GM21423 (cell line): ENCODE results near the gene SEMA6A.

ENCODE experiments used
- ATAC-seq: cut with Tn5 transposase; IDR thresholded peaks from one replicate; pipeline ENCODE4 v1.9.1; 2021; ENCODE audit warnings: mild to moderate bottlenecking, moderate library complexity; ENCODE audit not compliant: unreplicated experiment

The SEMA6A gene

DNA sequence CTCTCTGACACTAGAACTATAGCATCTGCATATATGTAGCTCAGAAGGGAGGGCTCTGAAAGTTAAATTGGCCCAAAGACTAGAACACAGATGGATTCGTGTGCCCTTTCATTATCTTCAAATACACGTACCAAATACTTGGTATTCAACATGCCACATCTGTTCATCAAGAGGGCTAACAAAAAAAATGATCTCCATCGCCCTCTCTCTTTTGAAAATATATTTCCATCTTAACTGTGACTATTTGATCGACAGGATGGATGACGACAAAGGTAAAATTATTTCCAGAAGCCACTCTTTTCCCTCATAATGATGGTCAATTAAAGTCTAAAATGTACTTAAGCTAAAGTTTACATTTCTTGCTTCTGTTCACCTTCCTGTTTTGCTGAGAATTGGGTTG, 77.0 kb downstream of the SEMA6A start:
- no peak for ATAC-seq

- ATAC-seq, result no peak
Observed at GRCh38 chr5:116495786-116496357, 78.8 kb downstream of the SEMA6A start.

GRCh38 chr5:116494784-116495450, 79.7 kb downstream of the SEMA6A start:
- no peak for ATAC-seq

DNA sequence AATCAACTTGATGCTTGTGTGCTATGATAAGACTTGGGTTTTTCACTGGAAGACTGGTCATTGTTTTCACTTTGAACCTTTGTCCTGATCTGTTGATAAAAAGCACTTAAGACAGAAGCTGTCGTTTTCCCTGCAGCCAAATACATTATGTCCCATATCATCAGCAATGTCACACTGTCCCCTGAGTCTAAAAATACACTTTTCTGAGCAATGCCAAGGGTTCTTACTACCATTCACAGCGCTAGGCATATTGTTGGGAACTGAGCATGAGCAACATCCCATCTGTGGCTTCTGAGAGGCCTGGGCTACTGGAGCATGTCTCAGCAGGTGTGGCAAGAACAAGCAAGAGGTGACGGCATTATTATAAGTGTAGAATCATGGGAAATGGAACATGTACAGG, 81.8 kb downstream of the SEMA6A start:
- peak; percentile 37 for ATAC-seq

DNA sequence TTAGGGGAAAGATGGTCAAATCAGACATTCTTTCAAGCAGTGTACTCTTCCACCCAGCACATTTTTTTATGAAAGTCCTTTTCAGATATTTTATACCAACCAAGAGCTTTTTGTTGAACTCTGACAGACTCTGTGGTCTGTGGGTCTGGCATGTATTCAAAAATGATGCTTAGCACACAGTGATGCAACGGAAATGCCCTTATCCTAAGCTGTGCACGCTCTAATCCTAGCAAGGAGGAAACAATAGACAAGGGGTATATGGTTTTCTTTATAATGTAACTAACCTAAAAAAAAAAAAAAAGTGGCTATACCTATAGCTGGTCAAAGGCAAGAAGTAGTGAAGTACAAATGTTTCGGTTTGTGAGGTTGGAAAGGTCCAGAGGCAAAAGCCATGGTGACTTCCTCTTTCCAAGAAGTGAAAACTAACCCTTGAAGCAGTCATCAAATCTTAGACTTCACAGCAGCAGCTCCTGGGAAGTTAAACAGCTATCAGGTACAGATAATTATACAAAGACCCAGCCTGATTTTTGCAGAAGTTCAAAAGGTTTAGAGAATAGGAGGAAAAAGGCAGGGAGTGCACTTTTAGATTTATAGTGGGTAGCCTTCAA, 82.5 kb downstream of the SEMA6A start:
- peak; percentile 71 for ATAC-seq

DNA sequence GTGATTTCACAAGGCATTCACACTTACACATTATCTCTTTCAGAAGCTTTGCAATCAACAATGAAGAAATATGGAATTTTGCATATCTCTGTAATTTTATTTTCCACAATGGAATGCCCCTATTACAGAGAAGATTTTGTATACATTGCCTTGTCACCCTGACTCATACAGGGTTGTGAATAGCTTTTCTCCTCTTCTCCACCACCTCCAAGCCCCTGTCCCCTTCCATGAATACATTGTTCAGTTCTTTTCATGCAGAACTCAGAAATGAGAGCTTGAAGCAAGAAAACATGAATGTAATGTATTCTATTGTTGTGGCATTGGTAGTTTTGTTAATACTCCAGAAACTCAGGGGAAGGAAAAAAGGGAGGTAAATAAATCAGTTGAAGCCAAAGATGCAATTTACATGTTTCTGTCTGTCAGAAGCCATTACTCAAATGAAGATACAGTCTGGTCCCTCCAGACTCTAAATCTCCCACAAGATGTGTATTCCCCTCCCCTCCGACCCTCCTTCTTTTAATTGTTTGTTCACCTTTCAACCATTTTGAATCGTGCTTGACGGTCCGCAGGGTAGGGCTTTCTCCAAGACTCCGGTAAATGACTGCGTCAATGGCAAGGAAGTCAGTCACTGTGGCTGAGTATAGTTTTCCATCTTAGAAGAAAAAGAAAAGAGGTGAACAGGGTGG, 86.1 kb downstream of the SEMA6A start:
- ATAC-seq, result no peak

DNA sequence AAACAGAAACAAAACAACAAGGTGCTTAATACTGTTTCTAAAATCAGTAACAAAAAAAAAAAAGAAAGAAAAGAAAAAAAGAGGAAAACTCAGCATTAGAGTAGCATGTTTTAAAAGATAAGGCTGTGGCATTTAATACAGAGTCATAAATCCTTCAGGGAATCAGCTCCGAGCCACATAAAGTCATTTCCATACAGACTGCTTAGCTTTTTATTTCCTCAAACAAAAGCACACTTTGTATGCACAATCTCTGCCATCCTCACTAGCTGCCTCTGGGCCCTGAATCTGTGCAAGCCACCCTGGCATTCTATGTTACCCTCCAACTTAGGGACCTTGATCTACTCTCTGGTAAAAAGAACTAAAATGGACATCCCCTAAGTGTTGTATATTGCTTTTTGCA, 87.6 kb downstream of the SEMA6A start:
- no peak for ATAC-seq

DNA sequence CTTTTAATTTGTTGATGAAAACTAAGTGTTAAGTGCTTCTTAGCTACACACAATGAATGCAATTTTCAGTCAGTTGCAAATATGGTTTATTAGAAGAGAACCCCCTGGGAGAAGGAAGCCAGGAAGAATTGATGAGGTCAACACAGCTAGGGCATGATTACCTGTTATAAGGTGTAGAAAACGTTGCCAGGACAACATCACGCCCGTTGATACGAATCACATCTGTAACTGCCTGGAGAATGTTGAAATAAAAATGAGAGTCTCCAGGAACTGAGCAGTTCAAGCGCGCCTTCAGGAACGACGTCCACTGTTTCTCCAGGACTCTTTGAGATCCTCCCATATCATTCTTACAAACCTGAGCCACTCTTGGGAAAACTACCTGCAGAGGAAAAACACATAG, 88.0 kb downstream of the SEMA6A start:
- ATAC-seq, result no peak

DNA sequence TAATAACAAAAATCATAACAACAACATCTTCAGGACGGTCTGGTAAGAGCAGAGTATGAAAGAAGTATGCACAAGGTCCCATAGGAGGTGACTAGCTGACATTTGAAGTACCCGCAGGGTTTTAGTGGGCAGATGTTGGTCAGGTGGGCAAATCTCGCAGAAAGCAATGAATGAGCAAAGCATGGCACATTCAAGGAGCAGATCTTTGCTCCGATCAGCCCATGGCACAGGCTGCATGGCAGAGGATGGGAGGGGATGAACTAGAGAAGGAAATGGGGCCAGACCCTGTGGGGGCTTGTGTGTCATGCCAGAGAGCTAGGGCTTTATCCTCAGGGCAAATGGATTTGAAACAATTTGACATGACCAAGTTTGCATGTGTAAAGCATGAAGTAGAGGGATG, 90.0 kb downstream of the SEMA6A start:
- no peak for ATAC-seq

- no peak for ATAC-seq
Observed at GRCh38 chr5:116482394-116482793, 92.2 kb downstream of the SEMA6A start.

DNA sequence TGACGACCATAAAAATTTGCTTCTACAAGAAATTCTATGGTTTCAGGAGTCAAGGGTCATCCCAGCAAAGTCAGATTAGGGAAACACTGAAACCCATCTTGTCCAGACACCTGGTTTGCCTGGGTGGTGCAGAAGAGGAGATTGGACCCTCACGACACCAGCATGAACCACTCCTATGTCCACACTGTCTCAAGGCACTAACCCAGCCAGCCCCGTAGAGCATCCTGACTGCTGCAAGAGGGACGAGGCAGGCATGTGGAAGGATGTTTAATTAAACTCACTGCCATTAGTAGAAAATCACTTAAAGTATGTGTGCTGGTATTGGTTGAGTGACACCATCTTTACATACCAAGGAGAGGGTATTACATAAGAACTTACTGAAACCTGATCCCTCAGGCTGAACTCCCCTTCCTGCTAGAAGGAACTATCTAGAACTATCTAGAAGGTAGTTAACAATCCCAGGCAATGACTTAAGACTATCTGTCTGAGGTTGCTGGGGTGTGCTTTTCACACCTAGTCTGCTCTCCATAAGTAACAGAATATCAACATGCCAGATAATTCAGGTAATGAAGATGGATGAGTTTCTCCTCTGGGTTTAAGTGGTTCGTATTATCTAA, 93.6 kb downstream of the SEMA6A start:
- ATAC-seq, result no peak

DNA sequence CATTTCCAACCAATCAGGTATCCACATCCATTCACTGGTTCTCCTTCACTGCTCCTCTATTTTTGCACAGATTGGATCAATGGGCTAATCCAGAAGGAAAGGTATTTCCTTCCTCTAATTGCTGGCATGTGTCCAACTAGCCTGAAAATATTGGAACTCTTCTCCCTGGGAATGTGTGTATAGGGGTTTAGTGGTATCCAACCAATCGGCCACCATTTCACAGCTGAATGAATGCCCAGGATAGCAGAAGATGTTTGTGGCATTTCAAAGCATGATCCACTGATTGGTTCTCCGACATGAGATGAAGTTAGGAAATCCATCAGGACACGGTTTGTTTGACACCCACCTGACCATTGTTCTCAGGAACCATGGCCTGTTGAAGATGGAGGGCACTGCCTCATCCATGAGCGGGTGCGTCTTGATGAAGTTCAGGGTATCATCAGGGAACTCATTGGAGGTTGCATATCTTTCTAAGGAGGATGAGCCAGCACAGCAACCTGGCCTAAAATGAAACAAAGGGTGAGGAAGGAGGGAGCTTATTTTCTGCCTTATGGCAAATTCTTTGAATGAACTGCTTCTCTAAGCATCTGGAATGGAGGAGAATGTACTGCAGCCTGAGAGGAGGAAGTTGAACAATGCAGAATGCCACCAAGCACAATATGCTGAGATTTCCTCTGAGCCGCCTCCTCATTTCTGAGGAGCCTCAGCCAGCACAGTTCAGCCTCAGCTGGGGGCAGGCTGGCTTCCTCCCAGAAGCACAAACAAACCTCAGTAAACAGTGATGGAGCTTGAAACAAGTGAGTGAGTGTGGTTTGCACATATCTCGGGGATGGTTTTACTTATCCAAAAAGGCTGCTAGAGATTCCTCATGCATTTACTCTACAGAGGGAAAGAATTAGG, 94.6 kb downstream of the SEMA6A start:
- no peak for ATAC-seq

GRCh38 chr5:116478491-116478890, 96.1 kb downstream of the SEMA6A start:
- ATAC-seq, result no peak

DNA sequence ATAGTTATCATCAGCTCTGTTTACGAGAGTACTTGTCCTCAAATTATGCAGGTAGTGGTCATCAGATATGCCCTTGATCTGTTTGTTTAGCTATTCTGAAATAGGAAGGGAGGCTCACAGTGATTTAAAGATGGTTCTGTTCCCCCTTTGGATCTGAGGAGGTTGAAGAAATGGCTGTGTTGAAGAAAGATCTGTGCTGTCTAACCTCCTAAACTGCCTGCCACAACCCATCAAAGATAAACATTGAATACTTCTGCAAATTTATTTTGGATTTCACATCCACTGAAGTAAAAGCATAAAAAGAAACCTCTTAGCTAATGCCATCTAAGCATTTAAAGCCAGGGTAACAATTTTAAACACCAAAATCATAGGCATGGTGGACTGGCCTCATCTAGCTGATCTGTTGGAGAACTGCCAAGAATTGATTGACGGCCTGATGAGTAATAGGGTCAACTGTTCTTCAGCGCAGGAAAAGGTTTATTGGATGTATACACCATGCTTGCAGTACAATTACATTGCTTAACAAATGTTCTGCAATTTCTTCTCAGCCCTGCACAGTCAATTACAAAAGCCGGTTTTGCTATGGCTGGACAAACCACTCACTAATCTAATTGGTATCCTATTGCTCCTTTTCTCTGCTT, 97.6 kb downstream of the SEMA6A start:
- no peak for ATAC-seq

DNA sequence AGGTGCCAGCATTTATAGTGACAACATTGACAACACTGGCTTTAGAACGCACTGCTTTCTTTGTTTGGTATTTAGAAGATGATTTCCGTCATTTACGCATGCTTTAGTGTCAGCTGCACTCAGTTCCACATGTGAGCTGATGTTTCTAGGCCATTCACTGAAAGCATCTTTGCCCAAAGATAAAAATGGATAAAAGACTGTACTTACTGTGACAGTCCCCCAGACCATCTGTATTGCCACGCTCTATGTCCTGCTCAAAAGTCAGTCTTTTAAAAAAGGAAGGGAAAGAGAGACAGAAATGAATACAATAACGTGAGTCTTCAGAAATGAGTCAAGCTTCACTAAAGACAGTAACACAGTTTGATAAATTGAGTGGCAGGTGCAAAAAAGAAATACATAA, 99.3 kb downstream of the SEMA6A start:
- peak; percentile 72 for ATAC-seq

DNA sequence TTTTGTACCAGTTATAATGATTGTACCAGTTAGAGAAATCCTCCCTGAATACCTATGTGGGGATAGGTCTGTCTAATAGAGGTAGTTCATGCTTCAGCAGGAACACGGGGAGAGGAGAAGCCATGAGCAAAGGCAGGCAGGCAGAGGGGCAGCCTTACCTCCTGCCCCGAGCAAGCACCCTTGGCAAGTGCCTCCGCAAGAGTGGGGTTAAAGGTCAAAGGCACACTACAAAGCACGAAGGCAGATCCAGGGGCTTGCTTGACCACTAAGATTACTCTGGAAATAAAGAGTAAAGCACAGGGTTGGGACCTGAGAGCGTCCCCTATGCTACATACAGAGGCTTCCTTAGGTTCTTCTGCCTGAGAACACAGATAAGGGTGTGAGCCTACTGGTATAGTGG, 100.9 kb downstream of the SEMA6A start:
- ATAC-seq, result no peak

DNA sequence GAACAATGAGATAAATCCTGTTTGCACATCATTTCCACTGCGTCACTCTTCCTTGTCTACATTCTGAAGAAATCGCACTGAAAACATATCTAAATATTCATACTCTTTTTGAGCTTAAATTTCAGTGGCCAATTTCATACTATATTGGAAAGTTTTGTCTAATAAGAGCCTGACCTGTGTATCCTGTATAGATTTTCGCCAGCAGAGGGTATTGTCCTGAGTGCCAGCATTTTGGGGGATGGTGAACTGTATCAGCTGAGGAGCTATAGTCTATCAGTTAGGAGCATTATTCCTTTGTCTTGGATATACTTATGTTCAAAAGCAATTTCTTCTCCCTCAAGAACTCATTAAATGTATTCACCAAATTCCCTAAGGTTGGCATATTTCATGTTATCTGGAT, 102.3 kb downstream of the SEMA6A start:
- ATAC-seq, result no peak

DNA sequence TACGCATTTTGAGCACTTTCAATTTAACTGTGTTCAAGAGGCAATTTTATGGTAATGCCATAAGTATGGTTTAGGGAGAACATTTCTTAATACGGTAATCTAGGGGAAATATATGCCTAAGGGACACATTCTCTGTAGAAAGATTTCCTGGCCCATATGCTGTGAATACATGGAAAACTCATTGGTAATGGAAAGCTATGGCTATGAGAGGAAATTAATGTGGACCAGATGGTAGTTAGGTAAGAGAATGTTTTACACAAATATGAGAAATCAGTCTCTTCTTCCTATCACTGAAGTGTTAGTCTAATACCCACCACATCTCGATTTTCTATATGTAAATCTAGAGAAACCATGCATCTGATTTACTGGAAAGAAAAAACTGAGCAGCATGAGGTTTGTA, 105.0 kb downstream of the SEMA6A start:
- no peak for ATAC-seq

- ATAC-seq, result no peak
Observed at GRCh38 chr5:116468583-116468982, 106.0 kb downstream of the SEMA6A start.

GRCh38 chr5:116467465-116467843, 107.2 kb downstream of the SEMA6A start:
- no peak for ATAC-seq
